RWPE1 (cell line): ENCODE measurements around the gene SF3A1.
A peak's percentile ranks its signal among the peaks of the same experiment; 100 is the strongest.

Experiments used
- CTCF ChIA-PET: fragments of 350-600 bp; sonication (Branson Sonifier 250); formaldehyde crosslinking; extraction: SDS; loops from one replicate; lab custom pipeline; 2021; lab: Yijun Ruan, JAX
- POLR2A ChIA-PET: fragments of 400-600 bp; formaldehyde crosslinking; extraction: SDS; loops from one replicate; lab custom pipeline; 2020; ENCODE audit warnings: antibody characterized with exemption; ENCODE audit not compliant: low non-redundant PET; lab: Yijun Ruan, JAX
- DNase-seq: peaks from one replicate; pipeline ENCODE4 v3.0.0; 2012; ENCODE audit warnings: low spot score
- H3K27ac ChIP-seq: fragments of 450-650 bp; 2 replicates; pipeline ENCODE4 v1.5.1; 2017
- TF ChIP-seq, protein P1 (sequence below): fragments of 450-650 bp; conservative IDR thresholded peaks from 2 replicates; pipeline ENCODE4 v1.5.1; 2017; ENCODE audit warnings: low read depth, mild to moderate bottlenecking

Gene SF3A1

DNA sequence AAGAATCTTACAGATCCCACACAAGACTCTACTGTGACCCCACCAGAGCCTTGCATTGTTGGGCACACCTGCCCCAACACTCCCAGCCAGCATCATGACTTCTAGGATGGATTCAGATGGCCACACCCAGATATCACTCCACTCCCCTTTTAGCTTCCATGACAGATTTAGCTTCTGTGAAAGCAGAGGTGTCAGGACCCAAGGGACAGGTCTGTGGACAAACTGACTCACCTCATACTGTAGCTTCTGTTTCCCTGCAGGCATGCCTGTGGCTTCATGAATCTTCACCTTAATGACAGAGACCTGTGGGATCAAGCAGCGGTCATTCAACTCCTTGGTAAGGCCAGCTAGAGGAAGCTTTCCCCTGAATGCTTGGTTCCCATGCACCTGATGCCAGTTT is 21.5 kb downstream of the SF3A1 start:
- TF ChIP-seq, protein P1, sequence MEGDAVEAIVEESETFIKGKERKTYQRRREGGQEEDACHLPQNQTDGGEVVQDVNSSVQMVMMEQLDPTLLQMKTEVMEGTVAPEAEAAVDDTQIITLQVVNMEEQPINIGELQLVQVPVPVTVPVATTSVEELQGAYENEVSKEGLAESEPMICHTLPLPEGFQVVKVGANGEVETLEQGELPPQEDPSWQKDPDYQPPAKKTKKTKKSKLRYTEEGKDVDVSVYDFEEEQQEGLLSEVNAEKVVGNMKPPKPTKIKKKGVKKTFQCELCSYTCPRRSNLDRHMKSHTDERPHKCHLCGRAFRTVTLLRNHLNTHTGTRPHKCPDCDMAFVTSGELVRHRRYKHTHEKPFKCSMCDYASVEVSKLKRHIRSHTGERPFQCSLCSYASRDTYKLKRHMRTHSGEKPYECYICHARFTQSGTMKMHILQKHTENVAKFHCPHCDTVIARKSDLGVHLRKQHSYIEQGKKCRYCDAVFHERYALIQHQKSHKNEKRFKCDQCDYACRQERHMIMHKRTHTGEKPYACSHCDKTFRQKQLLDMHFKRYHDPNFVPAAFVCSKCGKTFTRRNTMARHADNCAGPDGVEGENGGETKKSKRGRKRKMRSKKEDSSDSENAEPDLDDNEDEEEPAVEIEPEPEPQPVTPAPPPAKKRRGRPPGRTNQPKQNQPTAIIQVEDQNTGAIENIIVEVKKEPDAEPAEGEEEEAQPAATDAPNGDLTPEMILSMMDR, result no peak
- CTCF ChIA-PET, result interaction anchor here (1.1 kb wide), 1 partner anchor 47 kb away, joined by 4 read pairs; no protein-coding TSS in a partner anchor
- POLR2A ChIA-PET, result no interaction called here
- DNase-seq, result no peak
- no peak overlapping the region for H3K27ac ChIP-seq

DNA sequence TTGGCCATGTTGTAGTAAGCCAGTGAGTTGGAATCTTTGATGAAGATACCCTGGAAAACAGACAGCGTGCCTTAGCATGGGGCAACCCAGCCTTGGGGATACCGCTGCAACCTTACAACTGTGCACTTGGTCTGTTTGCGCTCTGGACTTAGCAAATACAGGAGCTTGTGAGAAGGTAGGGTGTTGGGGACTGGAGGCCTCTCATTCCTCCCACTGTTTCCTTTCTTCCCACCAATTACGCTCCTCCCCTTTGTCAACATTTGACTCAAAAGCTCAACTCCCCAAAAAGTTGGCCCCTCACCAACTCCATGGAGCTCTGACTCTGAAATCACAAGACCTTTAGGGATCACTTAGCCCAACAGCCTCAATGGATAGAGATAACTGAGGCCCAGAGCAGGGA is 22.0 kb downstream of the SF3A1 start:
- DNase-seq, result no peak
- TF ChIP-seq, protein P1, result no peak
- ChIA-PET CTCF (interaction anchor here (1.1 kb wide), 1 partner anchor 47 kb away, joined by 4 read pairs; no protein-coding TSS in a partner anchor), POLR2A (no interaction called here)
- H3K27ac ChIP-seq, result no peak overlapping the region

DNA sequence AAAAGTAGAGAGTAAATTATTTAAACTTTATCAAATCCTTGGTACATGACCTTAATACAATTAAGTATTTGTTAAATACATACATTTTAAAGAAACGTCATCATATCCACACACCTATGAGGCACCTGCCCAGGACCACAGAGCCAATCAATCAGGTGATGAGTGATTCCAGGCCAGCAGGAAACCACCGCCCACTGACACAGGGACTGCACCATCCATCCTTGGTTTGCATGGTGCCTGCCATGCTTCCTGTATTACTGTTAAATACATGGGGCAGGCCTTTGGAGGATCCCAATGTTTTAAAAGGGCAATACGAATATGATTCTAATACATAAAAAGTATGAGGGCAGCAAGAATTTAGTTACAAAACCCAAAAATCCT is 23.0 kb downstream of the SF3A1 start:
- DNase-seq, result no peak
- ChIA-PET CTCF (interaction anchor here (0.6 kb wide), 1 partner anchor 14 kb away, joined by 3 read pairs; no protein-coding TSS in a partner anchor), POLR2A (no interaction called here)
- H3K27ac ChIP-seq, result no peak overlapping the region
- TF ChIP-seq, protein P1, result no peak

DNA sequence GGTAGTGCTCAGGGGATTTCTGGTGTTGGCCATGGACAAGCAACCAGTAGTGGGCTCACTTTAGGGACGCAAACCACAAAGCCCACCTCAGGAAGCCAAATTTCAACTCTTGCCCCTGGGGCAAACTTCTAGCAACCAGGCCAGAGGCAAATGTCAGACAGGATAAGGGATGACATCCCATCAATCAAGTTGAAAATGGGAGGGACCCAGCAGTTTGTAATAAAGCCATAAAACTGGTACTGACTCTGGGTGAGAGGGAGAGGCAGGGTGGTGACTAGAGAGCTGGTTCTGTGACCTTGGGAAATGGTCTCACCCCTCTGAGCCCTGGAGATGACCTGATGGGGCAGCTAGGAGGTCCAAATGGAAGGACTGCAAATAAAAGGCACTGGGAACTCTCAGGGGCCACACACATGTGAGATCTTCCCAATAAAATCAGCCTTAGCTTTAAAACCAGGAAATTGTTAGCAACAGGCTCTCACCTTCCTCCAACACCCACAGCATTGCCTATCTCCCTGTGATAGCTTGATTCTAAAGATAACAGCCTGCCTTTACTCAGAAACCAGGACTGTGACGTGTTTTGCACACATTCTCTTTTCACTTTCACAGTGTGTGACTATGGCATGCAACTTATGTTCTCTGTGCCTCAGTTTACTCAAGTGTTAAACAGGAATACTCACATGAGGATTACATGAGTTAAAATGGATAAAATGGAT is 23.5 kb downstream of the SF3A1 start:
- POLR2A ChIA-PET, result no interaction called here
- peak overlapping the region; percentile 35 for H3K27ac ChIP-seq
- TF ChIP-seq, protein P1, result no peak
- CTCF ChIA-PET, result interaction anchor here (0.6 kb wide), 1 partner anchor 78 kb away, joined by 4 read pairs; no protein-coding TSS in a partner anchor
- no peak for DNase-seq

DNA sequence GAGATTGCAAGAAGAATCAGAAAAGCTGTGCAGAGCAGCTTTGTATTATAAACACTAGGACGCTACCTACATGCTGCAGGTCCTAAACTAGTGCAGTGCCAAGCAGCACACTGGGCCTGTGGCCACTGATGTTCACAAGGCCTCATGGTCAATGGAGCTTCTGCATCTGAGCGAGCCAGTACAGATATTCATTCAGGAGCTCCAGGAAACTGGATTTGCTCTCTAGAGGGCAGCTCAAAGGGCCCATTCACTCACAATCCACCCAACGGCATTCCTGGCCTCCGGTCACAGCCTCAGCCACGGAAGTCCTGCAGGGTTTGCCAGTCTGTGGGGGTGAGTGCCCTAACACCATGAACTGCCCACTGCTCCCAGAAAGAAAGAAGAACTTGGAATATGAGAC is 24.1 kb downstream of the SF3A1 start:
- ChIA-PET CTCF (interaction anchor here (0.6 kb wide), 1 partner anchor 77 kb away, joined by 4 read pairs; no protein-coding TSS in a partner anchor), POLR2A (no interaction called here)
- TF ChIP-seq, protein P1, result no peak
- DNase-seq, result no peak
- H3K27ac ChIP-seq, result peak overlapping the region; percentile 35

DNA sequence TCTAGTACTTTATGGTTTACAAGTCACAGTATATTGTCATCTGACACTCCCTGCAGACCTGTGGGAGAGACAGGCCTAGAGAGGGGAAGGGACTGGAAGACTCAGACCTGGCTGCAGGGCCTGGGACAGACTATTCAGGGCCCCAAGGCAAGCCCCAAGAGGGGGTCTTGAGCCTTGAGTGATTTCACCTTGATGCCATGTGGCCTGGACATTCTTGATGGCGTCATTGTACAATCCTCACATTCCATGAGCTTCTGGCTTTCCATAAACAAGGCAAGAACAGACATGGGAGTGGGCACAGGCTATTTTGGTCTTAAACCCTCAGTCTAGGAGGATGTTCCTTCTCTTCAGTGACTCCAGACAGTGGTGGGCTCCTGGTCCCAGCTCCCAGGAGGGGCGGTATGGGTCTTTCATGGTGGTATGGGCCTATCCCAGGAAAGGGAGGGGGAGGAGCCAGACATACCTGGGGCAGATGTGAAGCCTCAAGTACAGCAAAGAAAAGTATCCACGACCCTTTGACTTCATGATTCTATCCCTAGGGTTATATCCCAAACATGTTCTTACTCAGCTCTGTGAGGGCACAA is 28.1 kb downstream of the SF3A1 start:
- CTCF ChIA-PET, result interaction anchor here (0.6 to 1.2 kb wide), 2 partner anchors 13 to 41 kb away, joined by 3 to 4 read pairs; no protein-coding TSS in a partner anchor
- peak overlapping the region; percentile 44 for H3K27ac ChIP-seq
- POLR2A ChIA-PET, result no interaction called here
- TF ChIP-seq, protein P1, result no peak
- DNase-seq, result no peak
